Measurements from ENCODE around the gene HEATR5B. TPM values are rescaled to one million over a fixed set of nuclear protein-coding genes. Genes with fewer than 3 reads are reported as not detected.

HEATR5B gene
- total and polyA plus RNA-seq, 9 of the 15 experiments (the other 6 are each of a cell fraction or from before 2014, with no cell fraction given): 4.2 to 21.7 (median 12.2) TPM

DNA sequence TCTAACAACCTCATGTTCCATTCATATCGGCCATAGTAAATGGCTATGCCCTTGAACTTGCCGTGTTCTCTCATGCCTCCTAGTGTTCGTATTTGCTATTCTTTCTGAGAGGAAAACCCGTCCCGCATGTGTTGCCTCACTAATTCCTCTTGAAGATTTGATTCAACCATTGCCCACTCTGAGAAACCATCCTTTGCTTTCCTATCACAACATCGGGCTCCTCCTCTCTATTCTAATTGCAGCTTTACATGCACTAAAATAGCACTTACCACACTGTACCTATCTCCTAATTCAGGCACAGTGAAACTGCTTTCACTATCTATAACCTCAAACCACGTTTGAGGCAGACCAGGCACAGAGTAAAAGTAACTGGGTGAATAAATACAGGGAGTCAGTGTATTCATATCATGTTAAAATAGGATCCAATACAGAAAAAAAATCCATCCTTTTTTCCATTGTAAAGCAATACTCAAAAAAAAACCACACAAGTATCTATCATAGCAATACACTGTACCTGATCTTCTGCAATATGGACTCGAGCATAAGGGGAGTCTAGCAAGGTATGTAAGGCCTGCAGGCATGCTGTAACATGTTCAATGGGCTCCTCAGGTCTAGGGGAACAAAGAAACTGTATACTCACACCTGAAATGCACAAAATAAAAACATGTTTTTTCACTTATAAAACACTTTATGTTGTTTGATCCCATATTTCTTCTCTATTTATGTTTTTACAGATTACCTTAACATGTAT lies 78.9 kb downstream of the HEATR5B start:
- intact Hi-C loops (cut with micrococcal nuclease) (loop anchor here (1.0 kb wide), 2 partner anchors 186 to 225 kb away; no protein-coding TSS in a partner anchor), in situ Hi-C loops (cut with MboI) (no loop called here)
- ChIA-PET POLR2A (no interaction called here), CTCF (ENCODE audit: low intra/inter-chr PET ratio) (interaction anchor here (1.0 to 3.3 kb wide), 3 partner anchors 186 to 225 kb away, joined by 3 to 13 read pairs (median 6); no protein-coding TSS in a partner anchor)
- no TSS peak for BruUV-seq (replicated peaks)
- H3K9ac ChIP-seq (ENCODE audit: insufficient read depth in 1 of 2, low read depth in 2 of 2, low read length in 2 of 2): no peak overlapping the region
- no peaks in the 10 kb centered on the region for H4K20me1 ChIP-seq (replicated peaks; ENCODE audit: control insufficient read depth, insufficient read depth, low read length)
- H3K27ac ChIP-seq (ENCODE audit: extremely low read depth, low read depth, low read length): no peak overlapping the region
- ATAC-seq: peak; percentile 97
- H3K4me2 ChIP-seq (ENCODE audit: insufficient read depth, low read length): no peak overlapping the region; the same call in 1 of the 2 replicates
- no peaks in the 10 kb centered on the region for H3K9me1 ChIP-seq (ENCODE audit: control insufficient read depth, insufficient read depth, low read length)
- H3K79me2 ChIP-seq (ENCODE audit: control insufficient read depth, insufficient read depth, low read length): no peaks in the 10 kb centered on the region
- no peak overlapping the region for H3K4me3 ChIP-seq
- peaks cover 0 to 2% of the 10 kb centered on the region in 2 experiments; a peak in 1 of 5 replicates for H3K4me1 ChIP-seq (replicated peaks in 1 of 2; ENCODE audit: control insufficient read depth in 2 of 2, insufficient read depth in 2 of 2, low read length in 2 of 2)
- peaks cover 42% of the 10 kb centered on the region; the same call in 2 of the 3 replicates for H3K36me3 ChIP-seq (ENCODE audit: control insufficient read depth, insufficient read depth, low read length)
- peak in 3 of 4 experiments; percentile 12 to 59 (median 15) for DNase-seq (ENCODE audit: extremely low read depth in 1 of 4, low spot score in 3 of 4)
- peak overlapping the region; percentile 69 for H2AFZ ChIP-seq (ENCODE audit: low read depth, low read length)
- no peaks in the 10 kb centered on the region for H3K9me3 ChIP-seq (replicated peaks; ENCODE audit: control insufficient read depth, insufficient read depth, low read depth, low read length)
- H3K27me3 ChIP-seq (ENCODE audit: control insufficient read depth in 2 of 2, insufficient read depth in 2 of 2, low read length in 2 of 2): no peaks in the 10 kb centered on the region
- WGBS (ENCODE audit: insufficient coverage, low coverage, missing lambda C conversion rate): 29% methylated on average over 7 of the region's 8 CpGs
- FAIRE-seq: peak; percentile 93
- TF ChIP-seq YY1 (IDR thresholded peaks at IDR 0.05; ENCODE audit: borderline replicate concordance in 1 of 3, control insufficient read depth in 1 of 3, extremely low read depth in 1 of 3, insufficient read depth in 3 of 3, insufficient read length in 1 of 3, insufficient replicate concordance in 2 of 3, low read depth in 1 of 3, low read length in 2 of 3): peak in 1 of 3 experiments; percentile 22
- 0 out of 2 replicates have a peak, but pooled peaks have one; percentile 21 for TF ChIP-seq CC2D1A (IDR thresholded peaks at IDR 0.05)
- peak; percentile 57; the same call in 1 of the 2 replicates for TF ChIP-seq DEAF1 (CRISPR knock-in tag; IDR thresholded peaks at IDR 0.05)
- peak; percentile 54; the same call in 1 of the 2 replicates for TF ChIP-seq SMC3 (conservative IDR thresholded peaks at IDR 0.05; ENCODE audit: insufficient read depth, low read depth, low read length)
- TF ChIP-seq SNRNP70 (optimal IDR thresholded peaks at IDR 0.05; ENCODE audit: low read depth, low read length): no peak
- peak; percentile 44; the same call in 1 of the 2 replicates for TF ChIP-seq RB1 (IDR thresholded peaks at IDR 0.05; ENCODE audit: low read depth)
- 0 out of 2 replicates have a peak, but pooled peaks have one; percentile 7 for TF ChIP-seq NCOR1 (IDR thresholded peaks at IDR 0.05)
- TF ChIP-seq ZNF408 (CRISPR knock-in tag; IDR thresholded peaks at IDR 0.05; ENCODE audit: low read depth): no peak
- TF ChIP-seq RAD21 (CRISPR knock-in tag; conservative IDR thresholded peaks at IDR 0.05 in 1 of 2, IDR thresholded peaks at IDR 0.05 in 1 of 2): peak; percentile 76 to 91
- TF ChIP-seq, protein P1, sequence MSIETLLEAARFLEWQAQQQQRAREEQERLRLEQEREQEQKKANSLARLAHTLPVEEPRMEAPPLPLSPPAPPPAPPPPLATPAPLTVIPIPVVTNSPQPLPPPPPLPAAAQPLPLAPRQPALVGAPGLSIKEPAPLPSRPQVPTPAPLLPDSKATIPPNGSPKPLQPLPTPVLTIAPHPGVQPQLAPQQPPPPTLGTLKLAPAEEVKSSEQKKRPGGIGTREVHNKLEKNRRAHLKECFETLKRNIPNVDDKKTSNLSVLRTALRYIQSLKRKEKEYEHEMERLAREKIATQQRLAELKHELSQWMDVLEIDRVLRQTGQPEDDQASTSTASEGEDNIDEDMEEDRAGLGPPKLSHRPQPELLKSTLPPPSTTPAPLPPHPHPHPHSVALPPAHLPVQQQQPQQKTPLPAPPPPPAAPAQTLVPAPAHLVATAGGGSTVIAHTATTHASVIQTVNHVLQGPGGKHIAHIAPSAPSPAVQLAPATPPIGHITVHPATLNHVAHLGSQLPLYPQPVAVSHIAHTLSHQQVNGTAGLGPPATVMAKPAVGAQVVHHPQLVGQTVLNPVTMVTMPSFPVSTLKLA (conservative IDR thresholded peaks at IDR 0.05): 0 out of 4 replicates have a peak, but pooled peaks of 1 of the 2 experiments have one; percentile 20
- TF ChIP-seq, protein P2, sequence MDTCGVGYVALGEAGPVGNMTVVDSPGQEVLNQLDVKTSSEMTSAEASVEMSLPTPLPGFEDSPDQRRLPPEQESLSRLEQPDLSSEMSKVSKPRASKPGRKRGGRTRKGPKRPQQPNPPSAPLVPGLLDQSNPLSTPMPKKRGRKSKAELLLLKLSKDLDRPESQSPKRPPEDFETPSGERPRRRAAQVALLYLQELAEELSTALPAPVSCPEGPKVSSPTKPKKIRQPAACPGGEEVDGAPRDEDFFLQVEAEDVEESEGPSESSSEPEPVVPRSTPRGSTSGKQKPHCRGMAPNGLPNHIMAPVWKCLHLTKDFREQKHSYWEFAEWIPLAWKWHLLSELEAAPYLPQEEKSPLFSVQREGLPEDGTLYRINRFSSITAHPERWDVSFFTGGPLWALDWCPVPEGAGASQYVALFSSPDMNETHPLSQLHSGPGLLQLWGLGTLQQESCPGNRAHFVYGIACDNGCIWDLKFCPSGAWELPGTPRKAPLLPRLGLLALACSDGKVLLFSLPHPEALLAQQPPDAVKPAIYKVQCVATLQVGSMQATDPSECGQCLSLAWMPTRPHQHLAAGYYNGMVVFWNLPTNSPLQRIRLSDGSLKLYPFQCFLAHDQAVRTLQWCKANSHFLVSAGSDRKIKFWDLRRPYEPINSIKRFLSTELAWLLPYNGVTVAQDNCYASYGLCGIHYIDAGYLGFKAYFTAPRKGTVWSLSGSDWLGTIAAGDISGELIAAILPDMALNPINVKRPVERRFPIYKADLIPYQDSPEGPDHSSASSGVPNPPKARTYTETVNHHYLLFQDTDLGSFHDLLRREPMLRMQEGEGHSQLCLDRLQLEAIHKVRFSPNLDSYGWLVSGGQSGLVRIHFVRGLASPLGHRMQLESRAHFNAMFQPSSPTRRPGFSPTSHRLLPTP (IDR thresholded peaks at IDR 0.05; ENCODE audit: borderline replicate concordance, extremely low read depth, insufficient read length): no peak
- peak; percentile 48; the same call in 1 of the 2 replicates for TF ChIP-seq CEBPB (tag; IDR thresholded peaks at IDR 0.05)
- TF ChIP-seq SRSF7 (optimal IDR thresholded peaks at IDR 0.05; ENCODE audit: low read depth, low read length): no peak
